Stomach smooth muscle (tissue), 2 donors: Measurements from ENCODE around the gene GUCA1A.

ENCODE experiments used
- H3K27ac ChIP-seq: one replicate; pipeline ENCODE4 v1.7.0; 2013; ENCODE audit warnings: mild to moderate bottlenecking, low read length, inconsistent platforms
- H3K27me3 ChIP-seq, 2 donors: one replicate each; pipeline ENCODE4 v1.7.0; 2013; ENCODE audit warnings: low read length in 2 of 2; ENCODE audit not compliant: insufficient read depth in 2 of 2, control insufficient read depth in 1 of 2
- H3K36me3 ChIP-seq, 2 donors: one replicate each; pipeline ENCODE4 v1.7.0; 2013; ENCODE audit warnings: low read length in 2 of 2; ENCODE audit not compliant: control insufficient read depth in 2 of 2, insufficient read depth in 2 of 2
- H3K4me1 ChIP-seq: one replicate; pipeline ENCODE4 v1.7.0; 2013; ENCODE audit warnings: low read length; ENCODE audit not compliant: control insufficient read depth, insufficient read depth
- H3K4me3 ChIP-seq, 2 donors: one replicate each; pipeline ENCODE4 v1.7.0; 2013; ENCODE audit warnings: low read length in 2 of 2
- H3K9ac ChIP-seq, 2 donors: one replicate each; pipeline ENCODE4 v1.7.0; 2013; ENCODE audit warnings: low read length in 2 of 2, mild to moderate bottlenecking in 1 of 2
- H3K9me3 ChIP-seq, 2 donors: one replicate each; pipeline ENCODE4 v1.7.0; 2013; ENCODE audit warnings: low read length in 2 of 2; ENCODE audit not compliant: control insufficient read depth in 2 of 2
- donor health status: healthy.
- donor health status: Pancreatic carcinoma.

The GUCA1A gene

GRCh38 chr6:42173101-42173500 is at the start of gene GUCA1A:
TSS of gene GUCA1A (plus strand) at chr6:42173364. CDS start at chr6:42173614, 250 bp downstream.
- peaks cover 5 to 6% of the 10 kb centered on the region in 2 donors for H3K27me3 ChIP-seq
- H3K9me3 ChIP-seq = no peaks in the 10 kb centered on the region
- H3K36me3 ChIP-seq = no peaks in the 10 kb centered on the region
- H3K4me1 ChIP-seq = no peaks in the 10 kb centered on the region
- H3K4me3 ChIP-seq = no peak within 1 kb of the TSS
- H3K27ac ChIP-seq = no peak within 1 kb of the TSS
- no peak within 1 kb of the TSS for H3K9ac ChIP-seq

- no peak overlapping the region for H3K9ac ChIP-seq
- H3K27me3 ChIP-seq = no peaks in the 10 kb centered on the region
- H3K4me3 ChIP-seq = no peak overlapping the region
- no peaks in the 10 kb centered on the region for H3K9me3 ChIP-seq
- H3K36me3 ChIP-seq = no peaks in the 10 kb centered on the region
- H3K27ac ChIP-seq = no peak overlapping the region
- peaks cover 1% of the 10 kb centered on the region for H3K4me1 ChIP-seq
Measured at GRCh38 chr6:42123379-42124103, 49.6 kb upstream of the GUCA1A start.

GRCh38 chr6:42124223-42124836 is 48.8 kb upstream of the GUCA1A start:
- Histone ChIP-seq H3K4me1 (no peaks in the 10 kb centered on the region), H3K27ac (no peak overlapping the region), H3K9me3 (no peaks in the 10 kb centered on the region), H3K9ac (no peak overlapping the region), H3K36me3 (no peaks in the 10 kb centered on the region), H3K27me3 (no peaks in the 10 kb centered on the region), H3K4me3 (no peak overlapping the region)

GRCh38 chr6:42125231-42125630 is 47.9 kb upstream of the GUCA1A start:
- Histone ChIP-seq H3K36me3 (no peaks in the 10 kb centered on the region), H3K27ac (no peak overlapping the region), H3K4me1 (no peaks in the 10 kb centered on the region), H3K9ac (no peak overlapping the region), H3K27me3 (no peaks in the 10 kb centered on the region), H3K4me3 (no peak overlapping the region), H3K9me3 (no peaks in the 10 kb centered on the region)

GRCh38 chr6:42125663-42126062 is 47.5 kb upstream of the GUCA1A start:
- no peak overlapping the region for H3K4me3 ChIP-seq
- no peak overlapping the region for H3K27ac ChIP-seq
- H3K36me3 ChIP-seq = no peaks in the 10 kb centered on the region
- no peaks in the 10 kb centered on the region for H3K27me3 ChIP-seq
- no peaks in the 10 kb centered on the region for H3K9me3 ChIP-seq
- no peak overlapping the region for H3K9ac ChIP-seq
- H3K4me1 ChIP-seq = no peaks in the 10 kb centered on the region

- no peak overlapping the region for H3K4me3 ChIP-seq
- no peaks in the 10 kb centered on the region for H3K27me3 ChIP-seq
- no peaks in the 10 kb centered on the region for H3K9me3 ChIP-seq
- no peak overlapping the region for H3K9ac ChIP-seq
- H3K36me3 ChIP-seq = no peaks in the 10 kb centered on the region
- H3K4me1 ChIP-seq = no peaks in the 10 kb centered on the region
- no peak overlapping the region for H3K27ac ChIP-seq
Measured at GRCh38 chr6:42128460-42129359, 44.5 kb upstream of the GUCA1A start.

- Histone ChIP-seq H3K9ac (no peak overlapping the region), H3K9me3 (no peaks in the 10 kb centered on the region), H3K4me1 (no peaks in the 10 kb centered on the region), H3K36me3 (no peaks in the 10 kb centered on the region), H3K27ac (no peak overlapping the region), H3K4me3 (no peak overlapping the region), H3K27me3 (no peaks in the 10 kb centered on the region)
Measured at GRCh38 chr6:42129360-42129676, 43.8 kb upstream of the GUCA1A start.

- Histone ChIP-seq H3K36me3 (no peaks in the 10 kb centered on the region), H3K4me1 (no peaks in the 10 kb centered on the region), H3K4me3 (no peak overlapping the region), H3K9ac (no peak overlapping the region), H3K27me3 (no peaks in the 10 kb centered on the region), H3K9me3 (no peaks in the 10 kb centered on the region), H3K27ac (no peak overlapping the region)
Measured at GRCh38 chr6:42131531-42131930, 41.6 kb upstream of the GUCA1A start.

GRCh38 chr6:42133926-42134325 is 39.2 kb upstream of the GUCA1A start:
- no peaks in the 10 kb centered on the region for H3K27me3 ChIP-seq
- H3K4me3 ChIP-seq = no peak overlapping the region
- H3K9me3 ChIP-seq = no peaks in the 10 kb centered on the region
- no peak overlapping the region for H3K27ac ChIP-seq
- no peak overlapping the region for H3K9ac ChIP-seq
- no peaks in the 10 kb centered on the region for H3K4me1 ChIP-seq
- no peaks in the 10 kb centered on the region for H3K36me3 ChIP-seq

- no peaks in the 10 kb centered on the region for H3K9me3 ChIP-seq
- H3K27me3 ChIP-seq = peaks cover 0 to 3% of the 10 kb centered on the region in 2 donors
- no peaks in the 10 kb centered on the region for H3K36me3 ChIP-seq
- H3K4me1 ChIP-seq = no peaks in the 10 kb centered on the region
- no peak overlapping the region for H3K4me3 ChIP-seq
- no peak overlapping the region for H3K9ac ChIP-seq
- H3K27ac ChIP-seq = no peak overlapping the region
Measured at GRCh38 chr6:42135161-42135560, 38.0 kb upstream of the GUCA1A start.
